HG03108 (cell line): ENCODE measurements around the gene ITIH1.

Experiments
- ATAC-seq: cut with Tn5 transposase; IDR thresholded peaks from one replicate; pipeline ENCODE4 v1.9.1; 2021; ENCODE audit warnings: moderate library complexity; ENCODE audit not compliant: unreplicated experiment

Gene ITIH1

DNA sequence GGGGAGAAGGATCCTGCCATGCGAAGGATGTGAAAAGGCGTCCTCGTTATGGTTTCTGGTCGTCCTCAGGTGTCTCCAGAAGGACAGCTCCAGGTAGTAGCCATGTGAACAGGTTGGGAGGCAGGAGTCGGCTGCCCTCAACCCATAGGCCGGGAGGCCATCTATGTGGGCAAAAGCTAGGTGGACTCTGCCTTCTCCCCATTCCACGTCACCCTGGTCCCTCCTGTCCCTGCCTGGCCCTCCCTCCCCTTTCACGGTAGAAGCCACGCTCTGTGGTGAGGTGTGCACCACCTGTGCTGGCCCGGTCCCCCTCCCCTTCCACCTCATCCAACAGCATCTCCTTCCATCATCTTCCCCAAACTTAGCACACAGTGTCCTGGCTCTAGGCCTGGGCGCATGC lies 33.5 kb downstream of the ITIH1 start:
- ATAC-seq = no peak

DNA sequence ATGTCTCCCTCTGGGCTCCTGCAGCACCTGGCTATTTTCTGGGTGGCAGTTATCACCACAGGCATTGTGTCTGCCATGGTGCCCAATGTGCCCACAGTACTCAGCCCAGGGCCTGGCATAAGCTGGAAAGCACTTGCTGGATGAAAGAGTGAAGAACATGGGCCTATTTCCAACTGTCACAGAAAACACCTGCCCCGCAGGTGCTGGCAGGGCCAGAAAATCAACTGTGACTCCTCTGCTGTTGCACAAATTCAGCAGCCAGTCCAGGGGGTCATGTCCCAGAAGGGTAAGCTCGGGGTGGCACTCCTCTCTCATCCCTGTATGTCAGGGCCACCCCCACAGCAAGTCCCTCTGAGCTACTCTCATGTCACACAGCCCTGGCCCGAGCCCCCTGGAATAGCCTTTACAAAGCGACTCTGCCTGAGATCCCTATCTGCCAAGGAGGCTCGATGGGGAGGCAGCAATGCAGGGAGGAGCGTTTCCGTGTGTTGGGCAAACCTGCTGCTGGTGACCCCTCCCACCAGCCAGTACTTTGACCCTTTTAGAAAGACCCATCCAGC lies 34.1 kb downstream of the ITIH1 start:
- ATAC-seq = no peak

DNA sequence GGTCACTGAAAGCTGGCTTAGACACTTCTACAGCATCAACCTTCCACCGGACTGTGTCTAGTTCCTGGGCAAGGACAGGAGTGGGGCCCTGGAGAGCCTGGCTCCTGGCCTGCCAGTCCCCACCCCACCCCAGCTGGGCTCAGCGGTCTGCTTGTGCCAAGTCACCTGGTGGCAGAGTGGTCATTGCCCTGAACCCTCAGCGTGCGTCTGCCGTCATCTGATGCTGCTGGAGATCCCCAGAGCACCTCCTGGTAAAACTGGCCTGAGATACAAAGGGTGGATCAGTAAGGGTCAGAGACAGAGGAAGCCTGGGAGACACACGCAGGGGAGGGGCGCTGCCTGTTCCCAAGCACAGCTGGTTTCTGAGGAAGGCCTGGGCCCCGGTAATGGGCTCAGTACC lies 36.4 kb downstream of the ITIH1 start:
- no peak for ATAC-seq

DNA sequence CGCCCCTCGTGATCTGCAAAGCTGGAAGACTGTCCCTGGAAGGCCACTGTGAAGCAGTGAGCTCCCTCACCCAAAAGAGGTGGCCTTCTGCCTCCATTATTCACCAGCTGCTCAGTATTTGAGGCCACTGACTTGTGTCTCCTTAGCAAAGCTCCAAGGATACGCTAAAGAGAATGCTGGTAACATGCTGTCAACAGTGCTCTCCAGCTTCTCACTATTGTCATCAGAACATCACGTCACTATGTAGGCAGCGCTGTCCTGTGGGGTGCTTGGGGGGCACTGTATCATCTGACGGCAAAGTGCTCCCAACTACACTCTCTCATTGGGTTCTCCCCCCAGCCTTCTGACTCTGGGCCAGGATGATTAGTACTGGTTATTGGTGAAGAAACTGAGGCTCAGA lies 38.8 kb downstream of the ITIH1 start:
- no peak for ATAC-seq

DNA sequence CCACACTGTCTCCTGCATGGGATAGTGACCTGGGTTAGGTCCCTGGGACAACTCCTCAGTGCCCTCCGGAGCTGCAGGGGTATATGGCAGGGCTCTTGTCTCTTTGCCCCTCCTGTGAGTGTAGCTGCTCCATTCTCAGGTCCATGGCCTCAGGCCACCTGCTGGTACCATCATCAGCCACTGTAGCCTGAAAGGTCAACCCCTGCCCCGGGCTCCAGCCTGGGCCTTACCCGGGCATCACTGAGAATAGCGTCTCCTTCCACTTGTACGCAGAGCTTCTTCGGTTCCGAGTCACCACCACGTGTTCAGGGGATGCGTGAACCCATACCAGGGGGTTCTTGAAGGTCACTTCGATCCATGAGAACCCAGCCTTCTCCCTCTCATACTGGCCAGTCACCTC lies 39.3 kb downstream of the ITIH1 start:
- no peak for ATAC-seq

DNA sequence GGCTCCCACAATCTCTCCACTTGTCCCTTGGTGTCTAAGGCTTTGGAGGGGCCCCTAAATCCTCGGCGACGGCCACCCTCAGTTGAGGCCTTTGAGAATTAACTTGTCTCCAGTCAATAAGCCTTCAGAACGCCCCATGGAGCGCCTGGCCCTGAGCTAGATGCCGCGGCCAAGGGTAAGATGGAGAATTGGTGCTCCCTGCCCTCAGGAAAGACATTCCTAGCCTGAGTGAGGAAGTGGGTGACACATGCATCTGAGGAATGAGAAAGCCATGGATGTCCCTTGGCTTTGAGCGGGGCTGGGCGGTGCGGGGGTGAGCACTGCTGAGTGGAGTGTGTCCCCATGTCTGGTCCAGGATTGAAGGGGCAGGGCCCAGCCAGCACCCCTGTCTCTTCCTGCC lies 39.8 kb downstream of the ITIH1 start:
- no peak for ATAC-seq

DNA sequence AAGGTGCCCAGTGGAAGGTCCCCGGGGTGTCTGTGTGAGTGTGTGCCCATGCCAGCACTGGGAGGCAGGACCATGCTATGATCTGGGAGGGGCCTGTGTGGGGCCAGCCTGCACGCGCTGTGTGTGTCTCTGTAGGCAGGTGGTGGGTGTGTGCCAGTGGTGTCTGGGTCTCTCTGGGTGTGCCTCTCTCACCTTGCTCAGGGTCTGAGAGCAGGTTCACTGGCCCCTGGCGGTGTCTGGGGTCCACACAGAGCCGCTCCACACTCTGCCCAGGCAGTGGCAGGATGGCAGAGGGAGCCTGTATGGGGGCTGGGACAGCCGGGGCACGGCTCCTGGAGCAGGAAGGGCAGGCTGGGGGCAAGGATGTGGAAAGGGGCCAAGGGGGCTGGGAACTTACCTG lies 40.5 kb downstream of the ITIH1 start:
- no peak for ATAC-seq

DNA sequence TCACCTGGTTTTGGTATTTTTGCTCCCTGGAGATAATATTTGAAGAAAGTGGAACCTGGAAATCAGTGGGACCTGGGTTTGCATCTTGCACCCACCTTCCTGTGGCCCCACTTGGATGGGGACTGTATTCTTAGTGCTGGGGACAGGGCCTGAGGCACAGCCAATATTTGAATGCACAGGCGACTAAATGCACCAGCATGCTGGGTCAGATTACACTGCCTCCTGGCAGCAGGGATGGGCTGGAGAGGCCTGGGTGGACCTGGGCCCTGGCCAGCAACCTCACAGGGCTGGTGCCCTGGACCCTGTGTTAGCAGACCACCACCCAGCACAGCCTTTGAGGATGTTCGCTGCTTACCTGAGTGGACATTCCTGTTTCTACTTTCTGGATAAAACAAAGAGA lies 42.5 kb downstream of the ITIH1 start:
- no peak for ATAC-seq

DNA sequence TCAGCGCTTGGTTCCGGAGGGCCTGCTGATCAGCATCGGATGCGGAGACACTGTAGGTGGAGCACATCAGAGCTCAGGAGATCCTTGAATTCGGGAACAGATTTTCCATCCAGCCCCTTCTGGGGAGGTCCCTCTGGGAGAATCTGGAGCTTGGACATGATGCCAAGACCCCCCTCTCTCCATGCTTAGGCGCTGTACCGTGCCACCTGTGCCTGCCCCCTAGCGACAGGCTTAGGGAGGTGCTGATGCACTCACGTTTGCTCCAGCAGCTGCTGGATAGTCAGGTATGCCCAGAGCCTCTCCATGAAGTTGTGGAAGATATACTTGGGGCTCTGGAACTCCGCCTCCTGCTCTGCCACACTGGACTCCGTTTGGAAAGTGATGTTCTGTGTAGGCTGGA lies 43.3 kb downstream of the ITIH1 start:
- no peak for ATAC-seq

DNA sequence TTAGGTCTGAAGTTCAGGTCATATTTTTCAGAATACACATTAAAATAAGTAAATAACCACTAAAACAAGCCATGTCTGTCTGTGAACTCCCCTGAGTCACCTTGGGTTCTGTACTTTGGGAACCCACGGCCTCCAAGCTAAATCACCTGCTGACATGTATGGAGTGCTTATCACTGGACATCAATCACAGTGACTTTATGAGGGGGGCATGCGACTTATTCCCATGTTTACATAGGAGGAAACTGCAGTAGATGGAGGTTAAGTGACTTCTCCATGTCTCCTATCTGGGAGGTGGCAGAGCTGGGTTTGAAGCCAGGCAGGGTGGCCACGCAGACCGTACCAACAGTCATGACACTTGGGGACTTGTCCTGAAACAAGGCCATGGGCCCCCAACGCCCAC lies 45.0 kb downstream of the ITIH1 start:
- ATAC-seq = no peak

DNA sequence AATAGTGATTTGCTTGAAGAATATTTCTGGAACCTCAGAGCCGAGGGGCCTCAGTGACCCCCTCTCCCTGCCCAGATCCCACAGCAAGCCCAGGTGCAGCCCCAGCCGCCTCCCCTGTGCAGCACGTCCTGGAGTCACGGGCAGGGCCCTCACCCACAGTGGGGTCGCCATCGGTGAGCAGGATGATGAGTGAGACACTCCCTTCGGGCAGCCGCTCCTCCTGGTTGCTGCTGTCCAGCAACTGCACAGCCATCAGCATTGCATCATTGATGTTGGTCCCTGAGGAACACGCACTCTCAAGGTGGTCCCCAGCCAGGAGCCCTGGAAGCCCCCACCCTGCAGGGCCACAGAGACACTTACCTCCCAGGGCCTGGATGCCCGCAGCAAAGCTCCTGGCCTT lies 46.6 kb downstream of the ITIH1 start:
- no peak for ATAC-seq

DNA sequence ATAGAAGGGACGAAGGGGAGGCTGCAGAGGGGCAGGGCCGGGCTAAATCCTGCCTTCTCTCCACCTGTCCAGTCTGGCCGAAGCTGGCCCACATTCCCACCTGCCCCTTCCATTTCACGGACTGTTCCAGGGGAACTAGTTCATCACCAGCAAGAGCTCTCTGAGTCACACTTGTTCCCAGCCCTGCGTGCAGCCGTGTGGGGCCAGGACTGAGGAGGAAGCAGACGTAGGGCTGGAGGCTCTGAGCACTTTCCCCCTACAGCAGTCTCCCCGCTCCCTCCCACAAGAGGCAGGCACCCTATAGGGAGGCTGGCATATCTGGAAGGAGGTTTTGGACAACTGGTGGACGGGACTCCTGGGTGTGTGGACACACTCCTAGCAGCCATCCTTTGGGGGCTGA lies 50.0 kb downstream of the ITIH1 start:
- no peak for ATAC-seq

DNA sequence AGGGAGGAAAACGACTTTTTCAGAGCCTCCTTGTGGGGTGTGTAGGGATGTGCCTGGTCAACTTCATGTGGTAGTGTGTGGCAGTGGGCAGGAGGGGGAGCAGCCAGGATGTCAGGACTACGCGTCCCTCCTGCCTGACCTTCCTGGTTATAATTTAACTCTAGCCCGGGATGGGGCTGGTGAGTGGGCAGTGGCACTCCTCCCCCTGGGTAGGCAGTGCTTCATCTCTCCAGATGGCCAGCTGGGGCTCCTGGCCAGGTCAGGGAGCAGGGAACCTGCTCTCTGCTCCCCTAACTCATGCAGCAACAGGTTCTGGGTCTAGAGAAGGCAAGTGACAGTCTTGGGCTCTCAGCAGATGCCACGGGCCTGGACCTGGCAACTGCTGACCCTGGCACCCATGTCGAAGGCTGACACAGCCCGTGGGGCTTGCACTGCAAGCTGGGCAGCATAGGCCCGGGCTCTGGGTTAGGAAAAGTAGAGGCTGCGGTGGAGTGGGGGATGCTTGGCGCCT lies 50.5 kb downstream of the ITIH1 start:
- ATAC-seq = no peak

DNA sequence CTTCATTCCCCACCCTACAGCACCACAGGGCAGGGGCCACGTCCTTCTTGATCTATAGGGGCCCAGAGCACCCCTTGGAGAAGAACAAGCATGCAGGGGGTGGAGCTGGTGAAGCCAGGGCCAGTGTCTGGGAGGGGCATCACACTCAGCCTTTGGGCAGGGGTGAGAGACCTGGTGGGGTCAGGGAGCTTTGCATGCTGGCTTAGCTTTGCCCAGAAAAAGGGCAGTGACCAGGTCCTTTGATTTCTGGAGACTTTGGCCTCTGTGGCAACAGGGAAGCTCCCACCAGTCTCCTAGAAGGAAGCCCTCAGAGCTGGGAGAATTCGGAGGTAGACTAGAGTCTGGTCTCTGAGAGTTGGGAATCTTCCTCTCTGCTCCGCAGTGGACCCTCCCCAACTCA lies 52.1 kb downstream of the ITIH1 start:
- ATAC-seq = no peak

DNA sequence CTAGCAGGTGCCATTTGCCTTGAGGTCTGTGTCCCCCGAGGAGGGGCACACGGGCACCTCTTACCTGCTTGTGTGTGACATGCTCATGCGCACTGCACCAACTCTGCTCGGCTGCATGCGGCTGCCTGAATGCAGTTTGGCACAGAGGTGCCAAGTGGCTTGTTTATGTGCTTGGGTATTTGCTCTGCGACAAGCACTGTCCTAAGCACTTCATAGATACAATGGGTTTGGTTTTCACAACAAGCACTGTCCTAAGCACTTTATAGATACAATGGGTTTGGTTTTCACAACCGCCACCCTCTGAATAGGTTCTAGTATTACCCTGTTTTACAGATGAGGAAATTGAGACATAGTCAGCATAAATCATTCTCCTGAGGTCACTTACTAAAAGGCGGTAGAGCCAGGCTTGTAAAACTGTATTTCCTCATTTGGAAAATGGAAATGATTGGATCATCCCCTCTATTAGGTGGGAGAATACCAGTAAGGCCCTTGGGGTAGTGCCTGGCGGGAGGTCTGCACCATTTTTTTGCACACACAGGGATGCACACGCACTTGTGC lies 52.6 kb downstream of the ITIH1 start:
- no peak for ATAC-seq

DNA sequence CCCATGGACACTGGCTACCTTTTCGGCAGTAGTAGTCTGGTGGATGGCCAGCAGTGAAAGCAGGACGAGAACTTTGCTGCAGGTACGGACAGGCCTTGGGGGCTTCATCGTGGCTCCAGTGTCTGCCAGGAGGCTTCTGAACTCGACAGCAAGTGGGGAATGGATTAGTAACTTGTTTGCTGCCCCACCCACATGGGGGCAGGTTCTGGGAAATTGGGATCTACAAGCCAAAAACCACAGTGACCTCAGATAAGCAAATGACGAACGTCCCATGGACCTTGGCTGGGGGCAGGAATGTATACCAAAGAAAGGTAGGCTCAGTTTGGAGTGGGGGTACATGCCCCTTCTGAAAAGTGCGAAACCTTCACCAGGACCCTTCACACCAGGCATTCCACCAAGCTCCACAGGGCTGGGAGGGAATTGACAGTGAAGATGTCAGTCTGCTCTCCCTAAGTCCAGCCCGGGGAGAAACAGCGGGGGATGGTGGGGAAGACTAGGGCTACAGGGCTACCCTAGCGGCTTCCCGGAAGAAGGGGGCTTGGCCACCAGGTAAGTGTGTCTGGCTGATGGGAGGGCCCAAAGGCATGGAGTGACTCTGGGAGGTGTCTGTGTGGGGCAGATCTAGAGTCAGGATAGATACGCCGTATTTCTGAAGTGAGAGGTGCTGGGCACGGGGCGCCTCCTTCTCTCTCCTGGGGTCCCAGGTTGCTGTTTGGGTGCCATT lies 53.3 kb downstream of the ITIH1 start, which contains the start of gene ITIH4:
Gene ITIH4, minus strand, starts transcription at position 138 of the 724 bp plus-strand sequence. Its CDS starts 30 bp downstream, at position 108.
- no peak for ATAC-seq

DNA sequence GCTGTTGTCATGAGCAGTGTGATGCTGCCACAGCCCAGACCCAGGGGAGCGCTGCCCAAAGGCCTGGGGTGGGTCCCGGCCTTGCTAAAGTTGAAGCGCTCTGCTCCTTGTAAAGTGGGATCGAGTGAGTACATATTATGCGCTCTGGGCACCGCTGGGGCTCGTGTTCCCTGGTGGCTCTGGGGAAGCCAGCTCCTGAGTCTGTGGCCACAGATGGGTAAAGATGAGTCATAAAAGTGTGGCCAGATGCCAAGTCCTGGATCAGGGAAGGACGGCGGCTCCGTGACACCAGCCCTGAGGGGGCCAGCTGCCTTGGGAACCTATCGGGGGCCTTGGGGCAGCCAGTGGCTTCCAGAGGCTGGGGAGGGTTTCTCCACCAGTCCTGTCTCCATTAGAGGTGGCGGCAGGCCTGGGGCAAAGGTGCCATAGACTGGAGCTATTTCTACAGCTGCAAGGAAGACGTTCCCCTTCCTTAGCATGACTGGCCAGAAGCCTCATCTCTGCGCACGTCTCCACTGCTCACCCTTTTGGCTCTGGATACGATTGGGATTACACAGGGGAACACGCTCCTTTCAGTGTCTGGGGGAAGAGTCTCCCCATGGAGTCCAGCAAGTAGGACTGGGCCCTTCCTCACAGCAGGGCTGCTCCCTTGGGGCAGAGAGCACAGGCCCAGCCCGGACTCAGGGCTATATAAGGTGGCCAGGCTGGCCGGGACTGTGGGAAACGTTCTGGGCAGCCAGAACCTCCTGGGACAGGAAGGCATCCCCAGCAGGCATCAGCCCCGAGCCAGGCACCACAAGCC lies 54.3 kb downstream of the ITIH1 start:
- no peak for ATAC-seq

DNA sequence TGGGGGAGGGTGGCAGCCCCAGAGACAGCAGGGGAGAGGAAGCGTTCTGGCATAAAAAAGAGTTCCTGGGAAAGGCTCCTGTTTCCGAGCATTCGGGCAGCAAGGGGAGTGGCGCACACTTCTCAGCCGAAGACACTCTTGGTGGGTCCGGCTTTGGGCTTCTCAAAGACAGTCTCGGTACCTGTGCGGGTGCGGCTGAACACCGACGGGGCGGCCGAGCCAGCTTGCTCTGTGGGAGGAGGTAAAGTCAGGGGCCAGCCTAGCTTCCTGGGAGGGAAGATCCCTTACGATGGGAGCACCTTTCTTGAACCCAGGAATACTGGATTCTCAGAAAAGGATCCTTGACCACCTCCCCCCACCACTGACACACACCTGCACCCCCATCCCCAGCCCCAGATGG lies 55.8 kb downstream of the ITIH1 start:
- no peak for ATAC-seq

DNA sequence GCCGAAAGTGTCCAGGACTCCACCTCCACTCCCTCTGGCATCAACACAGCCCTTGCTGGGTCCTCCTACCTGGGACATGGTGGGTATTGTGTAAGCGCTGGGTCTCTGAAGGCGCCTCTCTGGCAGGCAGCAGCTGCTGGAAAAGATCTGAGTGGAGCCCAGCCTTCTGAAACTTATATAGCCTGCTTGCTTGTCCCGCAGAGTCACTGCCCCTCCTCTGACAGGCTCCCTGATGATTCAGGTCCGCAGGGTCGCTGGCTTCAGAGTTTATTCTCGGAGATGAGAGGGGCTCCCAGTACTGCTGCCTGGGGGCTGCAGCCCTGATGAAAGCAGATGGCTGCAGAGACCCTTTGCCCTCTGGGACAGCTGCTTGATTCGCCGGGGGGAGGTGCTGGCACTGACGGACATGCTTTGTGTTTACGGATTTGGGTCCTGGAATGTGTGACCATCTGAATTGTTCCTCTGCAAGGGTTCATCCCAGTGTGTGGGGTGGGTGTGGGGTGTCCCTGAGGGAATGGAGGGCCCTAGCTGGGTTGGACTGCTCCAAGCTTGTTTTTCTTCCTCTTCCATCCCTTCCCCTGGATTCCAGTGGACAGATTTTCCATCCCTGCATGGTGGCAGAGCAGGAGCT lies 57.6 kb downstream of the ITIH1 start, which contains the start of gene MUSTN1:
Gene MUSTN1, minus strand, starts transcription at position 149 of the 631 bp plus-strand sequence. Its CDS starts 71 bp downstream, at position 78.
- ATAC-seq = no peak

DNA sequence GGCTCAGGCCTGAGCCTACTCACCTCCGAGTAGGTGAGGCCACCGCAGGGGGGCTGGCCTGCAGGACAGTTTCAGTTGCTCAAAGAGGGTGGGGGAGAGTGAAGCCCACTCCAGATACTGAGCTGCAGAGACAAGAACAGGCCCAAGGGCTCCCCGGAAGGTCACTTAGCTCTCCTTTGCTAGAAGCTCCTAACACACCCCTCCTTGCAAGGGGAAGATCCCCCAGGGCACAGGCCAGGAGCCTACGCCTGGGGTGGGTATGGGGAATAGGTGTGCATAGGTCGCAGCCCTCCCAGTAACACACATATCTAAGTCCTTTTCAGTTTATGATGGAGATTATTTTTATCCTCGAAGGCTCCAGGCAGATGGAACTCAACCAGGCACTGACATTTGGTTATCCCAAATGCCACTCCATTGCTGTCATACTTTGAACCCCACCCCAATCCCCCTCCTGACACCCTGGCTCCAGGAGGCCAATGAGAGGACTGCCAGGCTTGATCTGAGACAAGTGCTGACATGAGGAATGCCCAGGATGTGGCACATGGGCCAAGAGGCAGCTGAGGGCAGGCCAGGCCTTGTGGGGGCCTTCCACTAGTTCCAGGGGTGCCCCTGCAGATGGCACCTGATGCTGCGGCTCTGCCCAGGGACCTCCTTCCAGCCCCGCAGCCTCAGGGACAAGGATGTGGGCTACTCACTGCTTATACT lies 58.5 kb downstream of the ITIH1 start:
- no peak for ATAC-seq
